ENCODE data around the gene TEKT1.
A peak's percentile ranks its signal among the peaks of the same experiment; 100 is the strongest.

The TEKT1 gene

DNA sequence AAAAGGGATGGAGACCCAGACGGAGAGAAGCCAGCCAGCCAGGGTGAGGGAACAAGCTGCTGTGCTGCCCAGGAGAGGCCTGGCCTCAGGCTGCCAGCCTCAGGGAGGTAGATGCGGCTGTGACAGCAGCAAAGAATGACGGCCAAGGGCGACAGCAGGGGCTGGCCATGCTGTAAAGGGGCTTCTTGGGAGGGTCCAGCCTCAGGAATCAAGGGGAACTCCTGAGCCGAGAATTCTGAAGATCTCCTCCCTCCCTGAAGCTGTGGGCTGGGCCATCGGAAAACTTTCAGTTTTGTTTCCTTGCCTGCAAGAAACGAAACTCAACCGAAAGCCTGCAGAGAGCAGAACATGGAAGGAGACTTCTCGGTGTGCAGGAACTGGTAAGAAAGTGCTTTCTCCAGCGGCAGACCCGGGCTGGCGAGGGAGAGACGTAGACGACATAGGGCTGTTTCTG is 75.8 kb downstream of the TEKT1 start, which contains the start of gene XAF1:
XAF1 (plus strand) TSS at position 316 of the 454 bp plus-strand sequence; CDS start at position 349, 33 bp downstream.
- DNase-seq, result peak; percentile 4

DNA sequence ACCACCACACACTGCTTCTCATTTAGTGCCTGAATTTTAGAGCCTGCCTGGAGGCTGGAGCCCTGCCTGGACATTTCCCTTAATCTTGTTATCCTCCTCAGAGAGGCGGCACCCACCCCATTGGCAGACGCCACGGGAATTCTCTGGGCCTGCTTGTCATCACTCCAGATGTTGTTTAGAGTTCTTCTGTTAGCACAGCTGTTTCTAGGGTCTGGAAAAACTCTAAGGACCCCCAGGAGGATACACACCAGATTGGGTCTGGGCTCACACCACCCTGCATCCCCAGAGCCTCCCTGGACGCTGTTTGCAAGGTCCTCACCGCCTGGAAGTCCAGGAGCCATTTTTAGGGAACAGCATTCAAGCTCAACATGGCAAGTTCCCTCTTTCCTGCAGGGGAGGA is 76.2 kb downstream of the TEKT1 start:
- peak; percentile 1 for DNase-seq

DNA sequence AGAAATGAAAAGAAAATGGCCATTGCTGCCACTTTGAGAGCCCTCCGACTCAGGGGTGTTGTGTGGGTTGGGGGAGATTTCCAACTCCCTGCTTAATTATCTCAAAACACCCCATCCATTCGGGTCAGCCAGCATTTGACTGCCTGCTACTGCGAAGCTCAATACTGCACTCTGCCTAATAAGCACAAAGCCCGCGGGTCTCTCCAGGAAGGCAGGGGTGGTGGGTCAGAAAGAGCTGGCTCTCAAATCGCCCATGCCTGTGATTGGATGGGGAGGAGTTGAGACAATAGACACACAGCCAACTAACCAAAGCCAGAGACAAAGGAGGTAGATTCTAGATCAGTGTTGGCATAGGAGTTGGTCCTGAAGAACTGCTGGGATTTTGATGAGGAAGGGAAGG is 78.0 kb downstream of the TEKT1 start:
- no peak for DNase-seq

DNA sequence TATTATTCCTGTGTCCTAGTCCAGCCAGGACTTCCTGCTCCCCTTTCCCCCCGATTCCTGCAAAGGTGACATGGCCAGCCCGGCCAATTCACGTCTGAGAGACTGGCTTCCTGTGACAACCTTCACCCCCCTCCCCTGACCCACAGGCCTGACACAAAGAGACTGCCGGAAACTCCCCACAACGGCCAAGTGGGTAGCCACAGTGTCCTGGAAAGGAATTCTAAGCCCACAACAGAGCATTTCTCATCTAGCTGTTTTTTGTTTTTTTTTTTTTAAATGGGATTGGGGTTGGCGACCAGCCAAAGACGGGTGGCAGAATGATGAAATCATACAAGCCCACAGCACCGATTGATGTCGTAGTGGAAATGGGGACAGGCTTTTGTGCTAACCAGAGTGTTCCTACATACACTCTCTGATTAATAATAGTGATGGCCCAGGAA is 78.5 kb downstream of the TEKT1 start:
- DNase-seq, result peak; percentile 73

DNA sequence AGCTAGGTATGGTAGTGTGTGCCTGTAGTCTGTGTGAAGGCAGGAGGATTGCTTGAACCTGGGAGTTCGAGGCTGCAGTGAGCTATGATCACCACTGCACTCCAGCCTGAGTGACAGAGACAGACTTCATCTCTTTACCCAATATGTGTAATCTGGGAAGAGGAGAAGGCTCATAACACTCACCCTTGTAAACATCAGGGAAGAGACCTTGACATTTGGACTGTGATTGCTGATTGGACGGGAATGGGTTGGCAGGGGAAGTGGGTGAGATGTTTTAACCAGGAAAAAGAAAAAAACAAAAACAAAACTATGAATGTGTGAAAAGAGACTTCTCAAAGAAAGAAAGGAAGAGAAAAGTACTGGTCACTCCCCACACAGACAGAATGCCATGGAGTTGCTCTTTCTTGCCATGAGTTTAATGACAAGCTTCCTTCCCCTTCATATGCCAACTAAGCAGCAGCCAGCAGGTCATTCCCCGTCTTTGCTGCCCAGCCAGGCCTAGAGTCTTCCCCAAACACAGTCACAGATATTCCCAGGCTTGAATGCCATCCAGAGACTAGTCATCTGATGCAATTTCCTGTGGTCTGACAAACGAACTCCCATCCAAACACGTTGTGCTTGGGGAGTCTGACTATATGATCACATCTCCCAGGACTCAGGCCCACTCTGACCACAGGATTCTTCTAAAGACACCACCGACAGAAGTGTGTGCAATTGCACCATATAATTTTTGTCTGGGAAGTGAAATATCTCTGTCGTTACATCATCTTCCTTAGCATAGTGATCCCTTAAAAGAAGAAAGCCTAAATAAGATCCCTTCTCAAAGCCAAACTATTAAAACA is 79.2 kb downstream of the TEKT1 start:
- DNase-seq, result peak; percentile 98

DNA sequence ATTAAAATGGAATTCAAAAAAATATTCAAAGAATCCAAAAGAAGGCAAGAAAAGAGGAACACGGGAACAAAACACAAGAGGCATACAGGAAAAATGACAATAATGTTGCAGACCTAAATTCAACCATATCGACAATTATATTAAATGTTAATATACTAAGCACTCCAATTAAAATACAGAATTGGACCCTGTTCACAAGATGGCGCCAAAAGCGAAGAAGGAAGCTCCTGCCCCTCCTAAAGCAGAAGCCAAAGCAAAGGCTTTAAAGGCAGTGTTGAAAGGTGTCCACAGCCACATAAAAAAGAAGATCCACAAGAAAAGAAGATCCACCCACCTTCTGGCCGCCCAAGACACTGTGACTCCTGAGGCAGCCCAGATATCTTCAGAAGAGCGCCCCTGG is 82.0 kb downstream of the TEKT1 start:
- no peak for DNase-seq

DNA sequence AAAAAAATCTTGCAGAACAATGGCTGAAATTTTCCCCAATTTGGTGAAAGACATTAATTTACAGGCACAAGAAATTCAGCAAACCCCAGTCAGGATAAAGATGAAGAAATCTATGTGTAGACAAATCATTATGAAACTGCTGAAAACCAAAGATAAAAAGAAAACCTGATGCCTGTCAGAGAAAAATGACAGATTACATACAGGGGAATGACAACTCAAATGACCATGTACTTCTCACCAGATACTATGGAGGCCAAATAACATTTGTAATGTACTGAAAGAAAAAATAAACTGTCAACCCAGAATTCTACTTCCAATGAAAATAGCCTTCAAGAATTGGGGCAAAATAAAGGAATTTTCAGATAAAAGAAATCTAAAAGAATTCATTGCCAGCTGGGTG is 82.9 kb downstream of the TEKT1 start:
- DNase-seq, result no peak
